T1000 (cell line): ENCODE data around the gene RUBCN.

Experiments
- DNase-seq: peaks from one replicate; lab custom pipeline; 2025; ENCODE audit warnings: mixed read lengths; lab: John Stamatoyannopoulos, UW

The RUBCN gene

GRCh38 chr3:197736491-197737318 is at the start of gene RUBCN:
Gene RUBCN (minus strand): TSS chr3:197736904. CDS start chr3:197736719, 185 bp downstream.
- peak; percentile 85 for DNase-seq

- DNase-seq: no peak
These were observed 47.4 kb upstream of the RUBCN start for GRCh38 chr3:197784019-197784585.

GRCh38 chr3:197782230-197782629 is 45.5 kb upstream of the RUBCN start:
- no peak for DNase-seq

DNA sequence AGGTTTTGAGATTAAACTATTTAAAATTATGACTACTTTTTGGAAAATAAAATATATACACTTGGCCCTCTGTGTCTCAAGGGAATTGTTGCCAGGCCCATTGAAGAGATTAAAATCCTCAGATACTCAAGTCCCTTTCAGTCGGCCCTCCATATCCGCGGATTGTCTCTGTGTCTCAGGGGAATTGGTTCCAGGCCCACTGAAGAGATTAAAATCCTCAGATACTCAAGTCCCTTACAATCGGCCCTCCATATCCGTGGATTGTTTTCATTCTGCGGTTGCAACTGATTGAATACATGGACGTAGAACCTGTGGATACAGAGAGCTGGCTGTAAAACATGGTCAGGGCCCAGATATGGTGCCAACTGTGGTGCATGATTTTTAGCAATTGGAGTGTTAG is 38.6 kb upstream of the RUBCN start:
- DNase-seq: no peak

DNA sequence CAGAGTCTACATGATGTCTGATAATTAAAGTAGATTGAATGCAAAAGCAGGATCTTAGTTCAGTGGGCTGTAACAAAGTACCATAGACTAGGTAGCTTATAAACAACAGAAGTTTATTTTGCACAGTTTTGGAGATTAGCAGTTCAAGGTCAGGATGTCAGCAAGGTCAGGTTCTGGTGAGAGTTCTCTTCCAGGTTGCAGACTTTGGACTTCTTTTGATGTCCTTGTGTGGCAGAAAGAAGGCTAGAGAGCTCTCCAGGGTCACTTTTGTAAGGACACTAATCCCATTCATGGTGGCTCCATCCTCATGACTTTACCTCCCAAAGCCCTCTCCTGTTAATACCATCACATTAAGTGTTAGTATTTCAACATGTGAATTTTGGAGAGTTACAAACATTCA is 25.1 kb upstream of the RUBCN start:
- no peak for DNase-seq

GRCh38 chr3:197758512-197758911 is 21.8 kb upstream of the RUBCN start:
- DNase-seq: no peak

- DNase-seq: no peak
These were observed 20.0 kb upstream of the RUBCN start for GRCh38 chr3:197756704-197757103.

- no peak for DNase-seq
These were observed 16.6 kb upstream of the RUBCN start for GRCh38 chr3:197753263-197753662.

- no peak for DNase-seq
These were observed 15.4 kb upstream of the RUBCN start for GRCh38 chr3:197752107-197752506.

GRCh38 chr3:197750858-197751737 is 14.4 kb upstream of the RUBCN start:
- no peak for DNase-seq

DNA sequence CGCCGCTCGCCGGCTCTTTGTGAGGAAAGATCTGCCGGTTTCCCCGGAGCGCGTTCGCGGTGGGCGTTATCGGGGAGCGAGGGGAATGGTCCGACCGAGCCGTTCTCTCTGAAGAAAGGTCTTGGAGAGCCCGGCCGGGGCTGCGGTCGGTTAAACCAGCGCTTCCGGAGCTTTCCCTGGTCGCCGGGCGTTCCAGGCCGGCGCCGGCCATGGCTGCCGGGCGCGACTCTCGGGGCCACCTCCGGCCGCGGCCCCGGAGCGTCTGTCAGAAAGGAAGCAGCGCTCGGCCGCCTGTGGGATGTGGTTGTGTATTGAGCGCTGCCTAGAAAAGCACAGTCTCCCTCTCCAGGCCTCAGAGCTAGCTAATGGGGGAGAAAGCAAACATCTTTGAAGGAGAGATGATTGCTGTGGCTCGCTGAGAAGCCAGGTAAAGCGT is 13.7 kb upstream of the RUBCN start:
- DNase-seq: no peak

GRCh38 chr3:197749601-197750395 is 13.1 kb upstream of the RUBCN start, which contains the start of gene FYTTD1:
Gene FYTTD1 (plus strand): TSS chr3:197749883. CDS start chr3:197749972, 89 bp downstream.
- DNase-seq: peak; percentile 75

GRCh38 chr3:197749315-197749600 is 12.6 kb upstream of the RUBCN start:
- peak; percentile 31 for DNase-seq

- no peak for DNase-seq
These were observed 12.1 kb upstream of the RUBCN start for GRCh38 chr3:197748597-197749314.

- DNase-seq: no peak
These were observed 10.1 kb upstream of the RUBCN start for GRCh38 chr3:197746801-197747237.

- DNase-seq: no peak
These were observed 9.5 kb upstream of the RUBCN start for GRCh38 chr3:197746209-197746608.

DNA sequence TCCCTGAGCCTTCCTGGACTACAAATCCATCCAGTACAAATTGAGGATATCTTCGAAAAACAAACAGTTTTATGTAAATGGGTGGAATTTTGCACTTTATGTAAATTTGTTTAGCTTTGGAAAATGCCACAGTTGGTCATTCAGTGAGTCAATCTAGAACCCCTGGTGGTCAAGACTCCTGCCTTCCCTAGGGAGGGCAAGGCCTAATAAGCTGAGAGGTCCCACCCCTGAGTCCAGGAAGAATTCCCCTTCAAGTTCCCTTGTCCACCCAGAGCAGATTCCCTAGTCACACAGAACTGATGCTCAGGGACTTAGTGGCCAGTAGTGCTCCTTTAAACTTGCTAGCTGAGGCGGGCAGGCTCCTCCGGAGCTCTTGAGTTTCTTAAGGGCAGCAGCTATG is 6.1 kb upstream of the RUBCN start:
- no peak for DNase-seq

- DNase-seq: no peak
These were observed 1.2 kb upstream of the RUBCN start for GRCh38 chr3:197737749-197738462.

DNA sequence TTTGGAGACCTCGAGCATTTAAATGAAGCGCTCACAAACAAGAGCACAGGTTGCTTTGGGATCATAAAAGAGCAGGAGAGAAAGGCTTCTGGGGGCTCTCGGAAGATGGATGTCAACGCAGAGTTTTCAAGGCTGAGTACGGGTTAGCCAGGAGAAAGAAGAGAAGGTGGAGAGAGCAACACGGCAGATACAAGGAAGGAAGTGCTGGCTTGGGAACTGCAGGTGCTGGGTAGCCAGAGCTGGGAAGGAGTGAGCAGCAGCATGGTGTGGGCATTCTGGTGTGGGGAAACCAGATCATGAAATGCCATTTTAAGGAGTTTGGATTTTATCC is 580 bp upstream of the RUBCN start:
- no peak for DNase-seq

GRCh38 chr3:197736010-197736490 is 654 bp downstream of the RUBCN start:
- DNase-seq: no peak
